ENCODE measurements around the gene TARS1.

TARS1 gene

GRCh38 chr5:33439905-33440481 is 772 bp upstream of the TARS1 start:
- no peak for DNase-seq (ENCODE audit: low read depth)

DNA sequence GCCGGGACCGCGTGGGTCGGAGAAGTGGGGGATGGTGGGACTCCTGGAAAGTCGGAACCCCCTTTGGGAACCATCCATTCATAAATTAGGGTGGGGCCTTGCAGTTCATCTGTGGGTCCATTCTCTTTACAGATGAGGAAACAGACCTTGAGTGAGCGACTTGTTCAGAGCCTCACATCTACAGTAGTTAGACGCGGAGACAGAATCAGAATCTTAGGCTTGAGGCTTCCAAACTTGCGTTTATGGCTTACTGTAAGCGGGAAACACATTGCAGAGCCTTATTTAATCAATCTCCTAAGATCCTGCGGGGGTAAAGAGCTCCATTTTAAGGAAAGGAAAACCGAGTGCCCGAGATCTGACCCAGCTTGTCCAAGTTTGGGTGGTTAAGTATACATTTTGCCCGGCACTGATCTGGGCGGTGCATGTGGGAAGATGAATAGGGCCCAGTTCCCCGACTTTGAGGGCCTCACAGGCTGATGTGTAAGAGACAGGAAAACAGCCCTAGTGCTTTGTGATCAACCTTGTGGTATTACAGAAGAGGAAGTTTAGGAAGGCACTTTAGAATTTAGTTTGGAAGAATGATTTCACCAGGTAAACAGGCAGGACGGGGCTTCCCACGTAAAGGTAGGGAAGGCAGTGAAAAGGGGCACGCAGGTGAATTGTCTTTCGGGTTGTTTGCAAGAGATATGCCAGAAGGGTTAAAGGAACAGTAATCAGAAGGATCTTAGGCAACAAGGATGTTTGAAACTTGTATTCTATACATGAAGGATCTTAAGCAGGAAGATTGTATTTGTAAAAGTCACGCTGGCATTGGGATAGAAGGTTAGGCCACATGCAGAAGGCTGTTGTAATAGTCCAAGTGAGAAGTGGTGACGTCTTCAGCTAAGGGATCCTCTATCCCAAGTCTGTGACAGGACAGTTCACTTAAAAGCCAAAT is 744 bp downstream of the TARS1 start:
- peak; percentile 73 for DNase-seq (ENCODE audit: low read depth)

GRCh38 chr5:33444542-33444941 is 3.8 kb downstream of the TARS1 start:
- DNase-seq (ENCODE audit: low read depth): no peak

DNA sequence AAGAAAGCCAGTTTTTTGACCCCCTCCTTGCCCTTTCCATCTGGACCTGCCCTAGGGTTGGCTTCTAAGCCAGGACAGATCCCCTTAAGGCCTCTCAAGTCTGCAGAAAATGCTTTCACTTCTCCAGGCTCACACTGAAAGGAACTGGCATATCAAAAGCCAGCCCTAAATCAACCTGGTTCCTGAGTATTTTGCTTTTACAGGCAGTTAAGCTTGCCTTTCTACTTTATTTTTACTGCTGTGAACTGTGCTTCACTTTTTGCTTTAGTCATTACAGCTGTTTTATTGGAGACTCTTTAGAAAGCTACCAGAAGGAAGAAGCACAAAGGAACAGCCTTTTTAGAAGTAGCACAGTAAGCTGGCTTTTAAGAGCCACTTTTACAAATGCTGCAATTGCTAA is 5.0 kb downstream of the TARS1 start:
- no peak for DNase-seq (ENCODE audit: low read depth)

DNA sequence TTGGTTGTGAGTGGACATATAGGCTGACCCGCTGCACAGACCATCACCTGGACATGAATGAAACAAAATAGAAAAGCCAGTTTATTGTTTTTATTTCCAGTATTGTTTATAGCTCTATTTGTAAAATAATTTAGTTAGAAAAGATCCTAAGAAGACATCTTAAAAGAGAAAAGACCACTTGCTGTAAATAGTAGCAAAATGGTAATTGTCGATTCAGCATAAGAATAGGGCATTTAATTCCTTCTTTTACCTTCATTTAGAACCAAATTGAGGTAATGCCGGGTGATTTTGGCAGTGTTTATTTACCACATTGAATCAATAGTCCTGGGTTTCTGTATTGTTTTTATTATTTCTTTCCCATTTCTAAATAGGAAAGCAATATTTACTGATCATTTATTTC is 7.4 kb downstream of the TARS1 start:
- DNase-seq (ENCODE audit: low read depth): no peak

DNA sequence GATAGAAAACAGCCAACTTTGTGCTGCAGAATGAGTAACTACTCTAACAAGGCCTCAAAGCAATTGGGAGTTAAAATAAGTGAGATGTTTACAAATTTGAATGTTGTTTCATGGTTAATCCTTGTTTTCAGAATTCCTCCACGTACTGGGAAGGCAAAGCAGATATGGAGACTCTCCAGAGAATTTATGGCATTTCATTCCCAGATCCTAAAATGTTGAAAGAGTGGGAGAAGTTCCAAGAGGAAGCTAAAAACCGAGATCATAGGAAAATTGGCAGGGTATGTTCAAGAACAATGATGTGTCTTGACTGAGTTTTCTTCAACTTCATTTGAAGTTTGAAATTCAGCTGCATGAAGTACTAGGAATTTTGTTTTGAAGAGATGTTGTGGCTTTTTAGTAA is 16.4 kb downstream of the TARS1 start:
- no peak for DNase-seq (ENCODE audit: low read depth)

- DNase-seq (ENCODE audit: low read depth): no peak
Observed at GRCh38 chr5:33457817-33458216, 17.1 kb downstream of the TARS1 start.

DNA sequence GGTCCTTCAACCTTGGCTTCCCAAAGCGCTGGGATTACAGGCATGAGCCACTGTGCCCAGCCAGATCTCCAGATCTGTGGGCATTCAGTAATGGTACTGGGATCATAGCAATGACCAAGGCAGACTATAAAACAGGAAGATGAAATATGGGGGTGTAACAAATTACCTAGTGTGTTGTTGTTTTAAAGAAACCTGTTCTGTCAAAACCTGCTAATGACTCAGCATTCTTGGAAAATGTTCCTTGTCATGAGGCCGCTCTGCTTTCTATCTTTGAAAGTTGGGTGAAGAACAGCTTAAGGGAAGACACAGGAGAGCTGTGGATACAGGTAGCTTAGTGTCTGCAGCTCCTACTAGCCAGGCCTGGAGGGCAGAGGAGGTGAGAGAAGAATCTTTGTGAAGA is 19.4 kb downstream of the TARS1 start:
- no peak for DNase-seq (ENCODE audit: low read depth)

GRCh38 chr5:33462456-33462855 is 21.7 kb downstream of the TARS1 start:
- no peak for DNase-seq (ENCODE audit: low read depth)

DNA sequence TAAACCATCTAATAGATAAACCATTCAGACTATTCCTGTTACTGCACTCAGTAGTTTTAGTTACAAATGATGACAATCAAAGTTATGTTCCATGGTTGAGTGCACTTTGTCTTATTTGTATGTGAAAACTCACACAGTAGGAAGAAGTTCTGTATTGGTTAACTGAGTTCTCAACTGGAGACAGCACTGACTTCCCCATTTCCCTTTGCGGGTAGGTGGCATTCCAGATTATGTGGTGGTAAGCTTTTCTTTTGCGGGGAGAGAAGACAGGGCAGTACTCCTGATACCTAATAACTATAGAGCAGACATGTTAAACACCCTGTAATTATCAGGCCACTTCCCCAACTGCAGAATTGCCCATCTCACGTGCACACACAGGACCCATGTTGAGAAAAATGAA is 24.4 kb downstream of the TARS1 start:
- no peak for DNase-seq (ENCODE audit: low read depth)

GRCh38 chr5:33468775-33469435 is 28.1 kb downstream of the TARS1 start:
- no peak for DNase-seq (ENCODE audit: low read depth)

- peak; percentile 55 for DNase-seq (ENCODE audit: low read depth)
Observed at GRCh38 chr5:33470544-33470943, 29.8 kb downstream of the TARS1 start.

GRCh38 chr5:33472805-33473409 is 32.1 kb downstream of the TARS1 start:
- DNase-seq (ENCODE audit: low read depth): no peak

GRCh38 chr5:33474004-33474403 is 33.2 kb downstream of the TARS1 start:
- DNase-seq (ENCODE audit: low read depth): no peak

GRCh38 chr5:33474931-33475499 is 34.2 kb downstream of the TARS1 start:
- no peak for DNase-seq (ENCODE audit: low read depth)

GRCh38 chr5:33475706-33476105 is 34.9 kb downstream of the TARS1 start:
- no peak for DNase-seq (ENCODE audit: low read depth)

DNA sequence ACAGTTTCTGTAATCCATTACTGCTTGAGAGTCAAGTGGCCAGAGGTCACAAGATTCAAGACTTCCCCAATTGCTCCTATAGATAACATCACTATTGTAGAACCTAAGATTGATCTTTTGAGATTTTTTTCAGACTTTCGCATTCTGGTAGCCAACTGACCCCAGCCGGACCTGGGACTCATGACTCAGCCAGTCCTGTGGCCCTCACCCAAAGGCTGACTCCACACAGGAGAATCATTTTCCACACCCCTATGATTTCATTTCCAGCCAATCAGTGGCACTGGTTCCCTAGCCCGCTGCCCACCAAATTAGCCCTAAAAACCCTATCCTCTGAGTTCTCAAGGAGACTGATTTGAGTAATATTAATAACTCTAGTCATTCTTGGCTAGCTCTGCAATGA is 36.2 kb downstream of the TARS1 start:
- no peak for DNase-seq (ENCODE audit: low read depth)

GRCh38 chr5:33477816-33478215 is 37.1 kb downstream of the TARS1 start:
- no peak for DNase-seq (ENCODE audit: low read depth)

GRCh38 chr5:33479311-33479710 is 38.5 kb downstream of the TARS1 start:
- DNase-seq (ENCODE audit: low read depth): no peak

DNA sequence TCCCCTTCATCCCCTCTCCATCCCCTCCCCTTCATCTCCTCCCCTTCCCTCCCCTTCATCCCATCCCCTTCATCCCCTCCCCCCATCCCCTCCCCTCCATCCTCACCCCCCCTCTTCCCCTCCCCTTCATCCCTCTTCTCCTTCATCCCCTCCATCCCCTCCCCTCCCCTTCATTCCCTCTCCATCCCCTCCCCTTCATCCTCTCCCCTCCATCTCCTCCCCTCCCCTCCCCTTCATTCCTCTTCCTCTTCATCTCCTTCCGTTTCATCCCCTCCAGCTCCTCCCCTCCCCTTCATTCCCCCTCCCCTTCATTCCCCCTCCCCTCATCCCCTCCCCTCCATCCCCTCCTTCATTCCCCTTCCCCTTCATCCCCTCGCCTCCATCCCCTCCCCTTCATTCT is 40.1 kb downstream of the TARS1 start:
- no peak for DNase-seq (ENCODE audit: low read depth)

DNA sequence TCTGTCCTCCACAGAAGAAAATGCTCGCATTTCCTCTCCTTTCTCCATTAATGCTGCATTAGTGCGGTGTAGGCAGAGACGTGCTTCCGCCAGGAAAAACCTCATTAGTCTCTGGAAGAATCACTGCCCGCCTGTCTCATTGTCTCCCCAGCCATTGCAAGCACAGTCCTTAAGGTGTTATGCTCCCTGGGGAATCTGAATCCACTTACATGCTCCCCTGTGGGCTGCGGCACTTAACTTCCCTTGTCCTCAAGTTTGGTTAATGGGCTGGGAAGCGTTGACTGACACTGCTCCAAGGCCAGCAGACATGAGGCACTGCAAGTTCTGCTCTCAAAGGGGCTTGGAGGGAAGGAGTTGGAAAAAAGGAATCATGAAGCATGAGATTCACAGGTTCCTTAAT is 41.6 kb downstream of the TARS1 start:
- DNase-seq (ENCODE audit: low read depth): no peak

DNA sequence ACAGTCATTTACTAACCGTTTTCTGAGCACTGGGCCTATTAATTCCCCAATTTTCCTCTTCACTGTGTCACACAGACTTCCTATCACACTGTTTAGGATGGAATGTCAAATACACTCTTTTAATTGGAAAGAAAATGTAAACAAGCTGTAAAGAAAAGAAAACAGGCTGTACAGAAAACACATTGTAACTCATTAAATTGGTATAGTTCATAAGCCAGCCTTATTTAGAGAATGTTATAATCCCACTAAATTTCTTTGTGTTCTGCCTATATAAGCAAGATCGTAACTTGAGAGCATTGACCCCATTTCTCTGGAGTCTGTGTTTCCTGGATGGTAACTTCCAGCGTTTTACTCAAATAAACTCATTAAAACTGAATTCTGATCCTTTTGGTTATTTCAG is 46.5 kb downstream of the TARS1 start:
- DNase-seq (ENCODE audit: low read depth): no peak

Measured in fibroblast of the conjunctiva (primary cell).